HG02981 (cell line): Measurements from ENCODE around the gene C1QL3.

Experiments used
- ATAC-seq: cut with Tn5 transposase; IDR thresholded peaks from one replicate; pipeline ENCODE4 v1.9.1; 2021; ENCODE audit warnings: mild to moderate bottlenecking, moderate library complexity; ENCODE audit not compliant: unreplicated experiment

C1QL3 gene

DNA sequence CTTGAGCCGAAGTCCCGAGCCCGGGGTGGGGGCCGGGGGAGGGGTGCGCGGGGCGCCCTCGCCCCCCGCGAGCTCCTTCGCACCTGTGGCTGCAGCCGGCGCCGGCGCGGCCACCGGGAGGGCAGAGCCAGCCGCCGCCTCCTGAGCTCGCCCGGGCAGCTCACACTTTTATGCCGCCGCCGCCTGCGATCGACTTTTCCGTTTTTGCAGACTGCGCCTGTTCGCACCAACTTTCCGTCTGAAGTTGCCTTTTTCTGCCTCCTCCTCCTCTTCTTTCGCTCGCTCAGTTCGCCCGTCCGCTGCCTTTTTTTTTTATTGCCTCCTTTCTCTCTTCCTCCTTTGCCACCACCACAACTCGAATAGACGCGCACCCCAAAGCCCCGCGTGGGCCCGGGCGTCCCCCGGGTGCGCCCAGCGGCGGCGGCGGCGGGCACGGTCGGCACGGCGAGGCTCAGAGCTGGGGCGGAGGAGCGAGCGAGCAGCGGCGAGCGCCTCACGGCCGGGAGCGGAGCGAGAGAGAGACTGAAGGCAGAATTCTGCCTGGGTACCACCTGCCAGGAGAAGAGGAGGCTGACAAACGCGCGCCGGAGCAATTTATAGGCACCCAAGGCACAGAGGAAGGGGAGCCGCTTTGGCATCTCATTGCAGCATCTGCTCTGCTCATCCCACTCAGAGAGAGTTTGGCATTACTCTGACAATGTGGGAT is at the start of gene C1QL3:
Gene C1QL3 (minus strand): TSS at position 569 of the 706 bp plus-strand sequence. CDS start 814 bp downstream, outside the sequence.
- ATAC-seq: peak; percentile 35

DNA sequence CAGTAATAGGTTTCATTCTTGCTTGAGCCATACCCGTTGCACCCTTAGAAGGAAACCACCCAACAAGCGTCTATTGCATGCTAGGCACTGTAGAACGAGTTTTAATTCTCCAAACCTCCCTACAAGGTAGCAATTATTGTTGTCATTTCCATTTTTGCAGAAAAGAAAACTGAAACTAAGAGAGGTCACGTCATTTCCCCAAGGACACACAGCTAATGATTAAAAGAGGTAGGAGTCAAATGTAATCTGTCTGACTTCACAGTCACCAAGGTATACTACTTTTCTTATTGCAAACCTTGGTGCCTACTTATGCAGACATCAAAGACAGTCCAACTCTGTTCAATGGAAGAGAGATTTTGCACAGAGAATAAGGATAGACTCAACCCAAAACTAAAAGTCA is 49.1 kb upstream of the C1QL3 start:
- ATAC-seq: peak; percentile 91

GRCh38 chr10:16566202-16566805 is 44.6 kb upstream of the C1QL3 start:
- no peak for ATAC-seq

- ATAC-seq: no peak
These were observed 43.9 kb upstream of the C1QL3 start for GRCh38 chr10:16565604-16566003.

DNA sequence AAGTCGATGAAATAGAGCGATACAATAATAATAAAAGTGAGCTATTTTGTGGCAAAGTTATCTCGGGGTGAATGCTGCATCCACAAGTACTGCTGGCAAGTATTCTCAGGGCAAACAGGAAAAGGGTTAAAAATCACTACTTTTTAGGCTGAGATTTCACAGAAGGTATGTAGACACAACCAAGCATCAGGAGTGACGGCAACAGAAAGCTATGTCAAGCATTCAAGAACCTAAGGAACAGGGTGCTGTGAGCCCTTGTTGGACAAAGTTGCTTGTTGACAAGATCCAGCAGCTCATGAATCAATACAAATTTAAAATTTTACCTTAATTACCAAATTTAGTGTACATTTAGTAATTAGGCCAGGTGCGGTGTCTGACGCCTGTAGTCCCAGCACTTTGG is 41.2 kb upstream of the C1QL3 start:
- no peak for ATAC-seq

DNA sequence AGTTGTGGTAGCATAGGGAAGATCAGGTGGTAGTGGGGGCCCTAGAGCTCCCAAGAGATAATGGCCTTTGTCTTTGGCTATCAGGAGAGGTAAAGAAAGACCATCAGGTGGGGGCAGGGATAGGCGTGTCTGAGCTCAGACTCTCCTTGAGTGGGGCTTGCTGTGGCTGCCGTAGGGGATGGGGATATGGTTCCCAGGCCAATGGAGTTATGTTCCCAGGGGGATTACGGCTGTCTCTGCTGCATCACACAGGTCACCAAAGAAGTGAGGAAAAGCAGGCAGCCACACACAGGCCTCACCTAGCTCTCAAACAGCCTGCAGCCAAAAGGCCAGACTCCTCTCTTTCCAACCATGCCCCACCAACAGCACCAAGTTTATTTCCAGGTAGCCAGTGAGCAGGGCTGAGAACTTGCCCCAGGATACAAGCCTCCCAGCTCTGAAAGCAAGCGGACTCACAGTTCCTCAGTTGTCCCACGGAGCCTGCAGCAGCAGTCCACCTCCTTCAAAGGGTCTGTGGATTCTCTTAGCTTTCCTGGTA is 37.6 kb upstream of the C1QL3 start:
- ATAC-seq: no peak

DNA sequence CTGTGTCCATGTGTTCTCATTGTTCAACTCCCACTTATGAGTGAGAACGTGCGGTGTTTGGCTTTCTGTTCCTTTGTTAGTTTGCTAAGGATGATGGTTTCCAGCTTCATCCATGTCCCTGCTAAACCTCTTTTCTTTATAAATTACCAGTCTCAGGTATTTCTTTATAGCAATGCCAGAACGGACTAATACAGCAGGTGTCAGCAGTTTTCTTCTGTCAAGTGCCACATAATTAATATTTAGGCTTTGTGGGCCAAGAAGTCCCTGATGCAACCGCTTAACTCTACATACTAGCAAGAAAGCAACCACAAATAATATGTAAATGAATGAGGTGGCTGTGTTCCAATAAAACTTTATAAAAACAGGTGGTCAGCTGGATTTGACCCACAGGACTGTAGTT is 26.3 kb upstream of the C1QL3 start:
- ATAC-seq: no peak

GRCh38 chr10:16545116-16545736 is 23.5 kb upstream of the C1QL3 start:
- peak; percentile 51 for ATAC-seq

DNA sequence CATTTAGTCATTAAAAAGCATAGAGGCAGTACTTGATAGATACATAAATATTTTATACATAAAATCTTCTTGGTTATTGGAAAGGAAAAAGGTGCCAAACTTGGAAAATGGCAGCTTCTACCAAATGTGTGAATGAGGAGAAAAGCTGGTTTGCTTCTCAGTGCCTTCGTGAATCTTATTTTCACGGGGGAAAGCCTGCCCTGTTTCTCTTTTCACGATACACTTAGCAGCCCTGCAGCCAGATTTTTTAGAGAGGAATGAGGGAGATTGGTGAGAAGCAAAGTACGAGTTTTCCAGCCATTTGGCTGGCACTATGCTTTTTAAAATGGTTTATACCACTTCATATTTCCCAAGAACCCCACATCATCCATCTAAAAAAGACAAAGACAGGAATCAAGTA is 22.9 kb upstream of the C1QL3 start:
- no peak for ATAC-seq

- no peak for ATAC-seq
These were observed 22.4 kb upstream of the C1QL3 start for GRCh38 chr10:16544099-16544498.

DNA sequence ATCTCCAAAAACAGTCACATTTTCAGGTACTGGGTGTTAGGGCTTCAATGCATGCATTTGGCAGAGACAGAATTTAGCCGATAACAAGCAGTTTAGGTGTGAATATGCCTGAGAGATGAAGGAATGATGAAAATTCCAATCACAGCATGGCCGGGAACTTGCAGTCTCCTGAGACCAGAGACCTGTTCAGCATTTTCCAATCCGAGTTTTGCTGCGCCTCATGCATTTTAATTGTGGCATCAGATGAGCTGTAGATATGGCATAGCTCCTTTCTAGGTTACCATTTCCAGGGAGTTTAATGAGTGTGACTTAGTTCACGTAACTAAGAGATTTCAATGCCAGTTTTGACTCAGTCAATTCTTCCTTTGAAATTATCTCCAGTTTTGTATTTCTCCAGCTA is 14.5 kb upstream of the C1QL3 start:
- no peak for ATAC-seq

GRCh38 chr10:16529853-16530252 is 8.2 kb upstream of the C1QL3 start:
- ATAC-seq: no peak

DNA sequence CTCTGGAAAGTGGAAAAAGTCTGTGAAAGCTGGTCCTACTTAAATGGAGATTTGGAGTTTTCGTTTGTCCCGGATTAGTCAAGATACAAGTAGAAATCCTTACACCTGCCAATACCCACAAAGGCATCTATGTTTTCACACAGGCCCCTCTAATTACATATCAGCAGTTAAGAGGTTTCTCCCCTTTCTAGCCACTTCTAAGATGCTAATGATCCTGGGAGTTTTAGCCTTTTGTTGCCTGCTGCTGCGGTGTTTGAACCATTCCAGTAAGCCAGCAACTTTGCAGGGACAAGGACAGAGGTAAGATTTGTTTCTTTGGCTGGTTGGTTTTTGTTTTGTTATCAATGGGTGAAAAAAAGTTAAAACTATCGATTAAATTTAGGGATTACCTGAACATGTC is 5.8 kb upstream of the C1QL3 start:
- ATAC-seq: no peak

GRCh38 chr10:16520900-16521299 is 779 bp downstream of the C1QL3 start:
- peak; percentile 52 for ATAC-seq

- ATAC-seq: peak; percentile 25
These were observed 1.5 kb downstream of the C1QL3 start for GRCh38 chr10:16519908-16520861.

GRCh38 chr10:16519250-16519907 is 2.3 kb downstream of the C1QL3 start:
- no peak for ATAC-seq

- no peak for ATAC-seq
These were observed 2.9 kb downstream of the C1QL3 start for GRCh38 chr10:16518822-16519221.

DNA sequence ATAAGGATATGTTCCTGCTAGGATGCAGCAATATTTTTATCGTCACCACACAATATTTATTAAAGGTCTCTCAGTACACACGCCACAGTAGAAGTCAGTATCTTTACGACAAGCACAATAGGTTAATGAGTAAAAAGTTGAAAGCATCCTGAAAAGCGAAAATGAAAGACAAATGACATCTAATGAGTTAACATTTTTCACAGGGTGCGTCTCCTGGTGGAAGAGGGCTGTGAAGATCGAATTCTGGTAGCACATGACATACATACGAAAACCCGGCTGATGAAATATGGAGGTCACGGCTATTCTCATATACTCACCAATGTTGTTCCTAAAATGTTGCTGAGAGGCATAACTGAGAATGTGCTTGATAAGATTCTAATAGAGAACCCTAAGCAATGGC is 10.8 kb downstream of the C1QL3 start:
- no peak for ATAC-seq

- ATAC-seq: no peak
These were observed 11.7 kb downstream of the C1QL3 start for GRCh38 chr10:16509996-16510395.

GRCh38 chr10:16505161-16505560 is 16.5 kb downstream of the C1QL3 start:
- no peak for ATAC-seq
